Kidney capillary endothelial cell (primary cell): ENCODE data around the gene STARD6.
"Not testable (repeated sequence)": the region's sequence is repeated elsewhere in the genome, so short reads cannot be mapped to it uniquely, and the experiment has no call there.

Experiments used
- DNase-seq: peaks from one replicate; pipeline ENCODE4 v3.0.0-alpha.2; 2018; ENCODE audit warnings: low spot score

The STARD6 gene

DNA sequence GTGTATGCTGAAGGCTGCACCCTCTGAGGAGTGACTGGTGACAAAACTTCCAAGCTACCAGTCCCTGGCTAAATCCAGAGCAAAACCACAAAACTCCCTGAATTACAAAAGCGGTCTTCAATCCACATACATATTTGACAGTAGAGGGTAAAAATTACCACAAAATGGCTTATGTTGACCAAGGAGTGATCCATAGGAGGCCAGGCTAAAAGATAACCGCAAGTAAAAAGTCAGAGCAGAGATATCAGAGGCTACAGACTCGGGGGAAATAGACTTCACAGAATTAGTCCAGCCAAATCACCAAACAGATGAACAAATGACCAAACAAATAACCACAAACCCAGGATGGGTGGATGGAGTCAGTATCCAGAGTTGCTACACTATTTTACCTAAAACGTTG lies 19.4 kb downstream of the STARD6 start:
- no peak for DNase-seq

GRCh38 chr18:54335638-54336173 lies 22.0 kb downstream of the STARD6 start:
- no peak for DNase-seq

- no peak for DNase-seq
These were observed 26.7 kb downstream of the STARD6 start for GRCh38 chr18:54330768-54331548.

DNA sequence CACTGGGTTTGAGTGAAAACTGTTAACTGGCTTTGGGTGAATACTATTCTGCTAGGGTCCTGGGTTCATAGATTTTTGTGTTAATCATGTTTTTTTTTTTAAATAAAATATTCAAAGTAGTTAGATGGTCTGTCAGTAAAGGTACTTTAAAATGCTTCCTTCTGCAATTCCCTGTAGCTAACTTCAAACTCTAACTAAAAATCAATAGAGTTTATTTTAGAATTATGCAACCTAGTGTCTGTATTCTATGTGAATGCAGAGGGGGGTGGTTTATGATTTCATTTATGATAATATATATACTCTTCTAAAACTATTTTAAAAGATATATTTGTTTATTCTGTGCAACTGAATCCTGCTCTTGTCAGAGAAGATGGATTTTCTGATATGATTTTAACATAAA lies 27.9 kb downstream of the STARD6 start:
- no peak for DNase-seq

- DNase-seq: no peak
These were observed 29.8 kb downstream of the STARD6 start for GRCh38 chr18:54327818-54328217.

DNA sequence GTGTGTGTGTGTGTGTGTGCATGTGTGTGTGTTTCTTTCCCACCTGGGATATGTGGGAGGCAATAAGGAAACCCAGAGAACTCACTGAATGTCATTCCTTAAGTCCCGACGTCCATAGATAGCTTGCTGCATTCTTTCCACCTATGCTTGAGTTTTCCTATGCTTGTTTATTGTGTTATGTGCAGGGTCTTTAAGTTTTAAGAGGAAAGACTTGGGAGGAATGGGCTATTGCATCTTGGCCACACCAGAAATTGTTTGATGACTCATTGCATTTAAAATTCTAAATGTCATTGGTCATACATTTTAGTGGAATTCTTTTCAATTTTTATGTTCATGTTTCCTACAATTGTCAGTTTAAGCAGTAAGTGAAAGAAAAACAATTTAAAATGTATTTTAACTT lies 33.7 kb downstream of the STARD6 start:
- DNase-seq: no peak

DNA sequence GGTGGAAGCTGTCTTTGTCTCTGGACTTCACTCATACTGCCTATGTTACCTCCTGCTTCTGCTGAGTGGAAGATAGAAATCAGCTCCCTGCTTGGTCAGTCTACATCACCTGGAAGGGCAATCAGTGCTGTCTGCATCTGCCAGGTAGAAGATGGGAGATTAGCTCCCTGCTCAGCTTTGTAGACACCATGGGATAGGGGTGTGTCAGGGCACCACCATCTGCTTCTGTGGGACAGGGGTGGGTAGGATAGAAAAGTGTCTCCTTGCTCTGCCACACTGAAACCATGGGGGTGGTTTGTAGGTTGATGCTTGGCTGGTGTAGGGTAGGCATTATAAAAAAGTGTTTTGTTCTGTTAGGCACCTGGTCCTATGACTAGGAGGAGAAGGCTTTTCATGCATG lies 34.1 kb downstream of the STARD6 start:
- DNase-seq: no peak

DNA sequence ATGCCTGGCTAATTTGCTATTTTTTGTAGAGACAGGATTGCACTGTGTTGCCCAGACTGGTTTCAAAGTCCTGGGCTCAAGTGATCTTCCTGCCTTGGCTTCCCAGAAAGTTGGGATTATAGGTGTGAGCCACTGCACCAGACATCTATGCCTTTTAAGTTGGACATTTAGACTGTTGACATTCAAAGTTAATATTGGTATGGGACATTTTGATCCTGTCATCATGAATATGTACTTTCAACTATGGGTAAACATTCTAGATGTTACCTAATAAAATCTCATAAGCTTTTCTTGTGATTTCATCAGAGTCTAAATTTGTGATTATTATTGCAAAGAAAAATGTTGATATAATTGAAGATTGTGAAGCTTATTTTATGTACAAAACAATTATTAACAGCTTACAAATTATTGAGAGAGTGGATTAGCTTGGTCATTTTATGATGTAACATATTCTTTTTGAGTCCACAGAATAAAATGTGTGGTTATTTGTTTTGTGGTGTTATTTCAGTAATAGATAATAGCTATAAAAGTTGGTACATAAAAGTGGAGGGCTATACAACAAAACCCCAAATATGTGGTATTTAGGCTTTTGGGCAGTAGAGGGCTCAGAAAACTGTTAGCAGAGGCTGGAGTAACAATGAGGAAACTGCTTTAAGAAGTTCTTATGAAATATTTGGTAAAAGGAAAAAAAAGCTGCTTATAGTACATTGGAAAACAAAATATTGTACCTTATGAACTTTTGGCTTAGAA lies 41.4 kb downstream of the STARD6 start:
- no peak for DNase-seq

DNA sequence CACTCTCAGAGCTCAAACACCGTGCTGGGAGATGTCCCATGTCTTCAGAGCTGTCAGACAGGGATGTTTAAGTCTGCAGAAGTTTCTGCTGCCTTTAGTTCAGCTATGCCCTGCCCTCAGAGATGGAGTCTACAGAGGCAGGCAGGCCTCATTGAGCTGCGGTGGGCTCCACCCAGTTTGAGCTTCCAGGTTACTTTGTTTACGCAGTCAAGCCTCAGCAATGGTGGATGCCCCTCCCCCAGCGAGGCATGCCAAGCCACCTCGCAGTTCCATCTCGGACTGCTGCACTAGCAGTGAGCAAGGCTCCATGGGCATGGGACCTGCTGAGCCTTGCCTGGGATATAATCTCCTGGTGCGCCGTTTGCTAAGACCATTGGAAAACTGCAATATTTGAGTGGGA lies 48.1 kb downstream of the STARD6 start:
- DNase-seq: not testable (repeated sequence)

DNA sequence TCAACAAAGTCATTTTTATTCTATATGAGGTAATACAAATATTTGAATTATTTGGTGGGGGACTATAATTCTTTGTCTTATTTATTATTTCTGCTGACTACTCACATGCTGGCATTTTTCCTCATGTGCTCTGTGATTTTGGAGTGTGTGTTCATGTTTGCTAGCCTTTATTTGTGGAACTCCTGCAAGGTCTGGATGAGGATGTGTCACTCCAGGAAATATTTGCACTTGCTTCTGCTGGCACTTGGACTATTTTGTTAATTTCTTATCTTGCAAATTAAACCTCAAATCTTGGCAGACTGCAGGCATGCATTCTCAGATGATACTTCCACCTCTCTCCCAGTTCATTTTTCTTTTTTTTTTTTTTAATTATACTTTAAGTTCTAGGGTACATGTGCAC lies 54.2 kb downstream of the STARD6 start:
- DNase-seq: no peak

DNA sequence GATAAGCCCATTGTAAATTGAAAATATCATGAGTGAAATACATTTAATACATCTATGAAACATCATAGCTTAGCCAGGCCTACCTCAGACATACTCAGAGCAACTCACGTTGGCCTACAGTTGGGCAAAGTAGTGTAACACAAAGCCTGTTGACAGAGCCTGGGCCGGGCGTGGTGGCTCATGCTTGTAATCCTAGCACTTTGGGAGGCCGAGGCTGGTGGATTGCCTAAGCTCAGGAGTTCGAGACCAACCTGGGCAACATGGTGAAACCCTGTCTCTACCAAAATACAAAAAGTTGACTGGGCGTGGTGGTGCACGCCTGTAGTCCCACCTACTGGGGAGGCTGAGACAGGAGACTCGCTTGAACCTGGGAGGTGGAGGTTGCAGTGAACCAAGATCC lies 58.7 kb downstream of the STARD6 start:
- DNase-seq: not testable (repeated sequence)

GRCh38 chr18:54296062-54296461 lies 61.6 kb downstream of the STARD6 start:
- no peak for DNase-seq

DNA sequence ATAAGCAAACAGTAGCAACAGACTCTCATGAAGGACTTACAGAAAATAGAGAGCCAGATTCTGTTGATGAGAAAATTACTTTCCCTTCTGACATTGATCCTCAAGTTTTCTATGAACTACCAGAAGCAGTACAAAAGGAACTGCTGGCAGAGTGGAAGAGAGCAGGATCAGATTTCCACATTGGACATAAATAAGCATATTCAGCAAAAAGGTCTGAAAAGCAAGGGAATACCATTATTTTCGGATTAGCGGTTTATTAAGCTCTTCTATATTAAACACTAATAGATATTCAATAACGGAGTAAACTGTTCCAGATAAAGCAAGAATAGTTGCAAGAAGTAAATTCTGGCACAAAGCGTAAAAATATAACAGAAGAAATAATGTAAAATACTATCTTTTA lies 63.4 kb downstream of the STARD6 start:
- no peak for DNase-seq

DNA sequence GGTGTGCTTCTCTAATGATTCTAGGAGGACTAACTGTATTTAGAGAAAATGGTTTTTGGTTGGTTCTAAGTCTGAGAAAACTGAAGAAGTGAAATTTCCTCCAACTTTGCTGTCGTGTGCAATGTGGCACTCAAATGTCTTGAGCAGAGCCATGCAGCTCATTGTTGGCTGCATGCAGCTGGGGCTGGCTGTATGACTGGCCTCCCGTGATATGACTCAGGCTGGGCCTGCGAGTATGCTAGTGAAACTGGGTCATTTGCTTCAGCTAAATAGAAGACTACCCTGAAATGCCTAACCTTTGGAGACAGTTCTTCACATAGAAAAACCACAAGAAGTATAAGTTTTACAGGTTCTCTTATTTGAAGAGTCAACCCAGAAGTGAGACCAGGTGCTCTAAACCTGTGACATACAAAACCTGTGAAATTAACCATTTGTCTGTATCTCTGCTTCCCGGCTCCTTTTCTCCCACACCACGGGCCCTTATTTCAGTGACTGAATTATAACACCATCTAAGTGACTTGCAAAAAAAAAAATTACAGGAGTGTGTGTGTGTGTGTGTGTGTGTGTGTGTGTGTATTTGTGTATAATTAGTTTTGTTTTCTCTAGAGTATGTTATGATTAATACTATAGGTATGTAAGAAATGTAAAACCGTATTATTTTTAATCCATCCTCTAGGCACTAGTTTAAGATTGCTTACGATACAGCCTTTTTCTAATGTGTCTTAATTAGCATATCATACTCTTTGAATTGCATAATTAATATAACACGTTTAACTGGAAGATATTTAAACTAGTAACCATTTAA lies 72.5 kb downstream of the STARD6 start:
- no peak for DNase-seq

- no peak for DNase-seq
These were observed 73.1 kb downstream of the STARD6 start for GRCh38 chr18:54284535-54284934.

GRCh38 chr18:54280220-54280569 lies 77.5 kb downstream of the STARD6 start:
- DNase-seq: no peak

DNA sequence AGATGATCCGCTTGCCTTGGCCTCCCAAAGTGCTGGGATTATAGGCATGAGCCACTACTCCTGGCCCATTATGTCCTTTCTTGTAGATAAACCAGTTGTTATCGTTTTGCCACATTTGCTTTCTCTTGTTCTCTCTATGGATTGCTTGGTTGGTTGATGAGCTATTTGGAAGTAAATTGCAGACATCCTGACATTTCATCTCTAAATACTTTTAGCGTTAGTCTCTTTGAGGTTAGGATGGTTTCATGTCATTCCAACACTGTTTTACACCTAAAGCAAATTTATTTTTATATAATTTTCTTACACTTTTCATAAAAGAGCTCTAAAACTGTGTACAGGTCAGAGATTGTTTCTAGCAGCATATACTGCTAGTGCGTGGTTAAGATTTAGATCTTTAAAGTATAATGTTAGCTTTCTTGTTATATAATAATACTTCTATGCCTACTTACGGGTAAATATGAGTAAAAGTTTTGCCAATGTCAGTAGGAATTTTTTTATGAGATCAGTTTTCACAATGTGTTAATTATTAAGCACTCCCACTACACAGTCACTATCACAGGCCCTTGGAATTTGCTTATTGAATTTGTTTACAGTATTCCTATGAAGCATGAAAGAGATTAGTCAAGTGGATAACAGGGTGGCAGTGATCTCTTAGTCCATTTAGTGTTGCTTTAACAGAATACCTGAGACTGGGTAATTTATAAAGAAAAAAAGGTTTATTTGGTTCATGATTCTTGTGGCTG lies 78.0 kb downstream of the STARD6 start:
- DNase-seq: no peak

- DNase-seq: no peak
These were observed 79.0 kb downstream of the STARD6 start for GRCh38 chr18:54278615-54279014.

- DNase-seq: no peak
These were observed 79.8 kb downstream of the STARD6 start for GRCh38 chr18:54277899-54278298.
